ENCODE measurements around the gene ZNF296.

DNA sequence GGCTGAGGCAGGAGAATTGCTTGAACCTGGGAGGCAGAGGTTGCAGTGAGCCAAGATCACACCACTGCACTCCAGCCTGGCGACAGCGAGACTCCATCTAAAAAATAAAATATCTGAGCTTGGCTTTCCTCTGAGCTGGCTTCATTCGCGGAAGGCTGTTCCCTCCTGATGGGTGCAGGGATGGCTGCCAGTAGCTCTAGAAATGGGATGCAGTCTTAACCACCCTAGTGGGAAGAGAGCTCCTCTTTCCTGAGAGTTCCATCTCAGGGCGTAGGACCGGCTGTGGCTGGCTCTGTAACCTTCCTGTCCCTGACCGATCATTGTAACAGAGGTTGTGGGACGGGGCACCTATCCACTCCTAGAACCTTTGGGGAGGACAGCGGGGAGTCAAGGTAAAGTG, 49.1 kb upstream of the ZNF296 start:
- no peak for TF ChIP-seq CTCF (IDR thresholded peaks at IDR 0.05; ENCODE audit: low read length)
- no peak for TF ChIP-seq EZH2 (optimal IDR thresholded peaks at IDR 0.05; ENCODE audit: low read depth, low read length)
- no peak for TF ChIP-seq EZH2phosphoT487 (IDR thresholded peaks at IDR 0.05; ENCODE audit: low read length)

All from MM.1S (cell line).